Panc1 (cell line): ENCODE data around the gene EOGT. TPM values are rescaled to one million over a fixed set of nuclear protein-coding genes. Genes with fewer than 3 reads are reported as not detected.

Experiments
- ATAC-seq: fragments of 200-7000 bp; cut with Tn5 transposase; 2 replicates; pipeline ENCODE4 v1.9.1; 2020; ENCODE audit warnings: mild to moderate bottlenecking, moderate library complexity
- Bru-seq: library from RNA; stranded (reverse); fragments of 400-500 nt; gene quantifications from one replicate; lab custom pipeline; 2021; lab: Mats Ljungman, UMichigan
- BruChase-seq, 2 experiments: library from RNA; stranded (reverse); fragments of 400-500 nt; gene quantifications; one replicate each; lab custom pipeline; 2021; lab: Mats Ljungman, UMichigan
- BruUV-seq: library from RNA; stranded (reverse); fragments of 400-500 nt; replicated peaks from 2 replicates; lab custom pipeline; 2021; lab: Mats Ljungman, UMichigan
- CTCF ChIA-PET: fragments of 300-600 bp; sonication (Branson Sonifier 250); formaldehyde crosslinking; loops from one replicate; lab custom pipeline; 2022; ENCODE audit warnings: antibody characterized with exemption; lab: Charles Lee
- POLR2A ChIA-PET: fragments of 300-600 bp; sonication (Branson Sonifier 250); formaldehyde crosslinking; loops from one replicate; lab custom pipeline; 2022; ENCODE audit warnings: antibody characterized with exemption; lab: Charles Lee
- DNase-seq: peaks from one replicate; pipeline ENCODE4 v3.0.0-alpha.2; 2010; ENCODE audit warnings: low read depth, low spot score
- H3K27ac ChIP-seq: 2 replicates; pipeline ENCODE4 v1.5.1; 2011; ENCODE audit warnings: mild to moderate bottlenecking, low read length, inconsistent platforms
- H3K27me3 ChIP-seq: fragments of 200-500 bp; sonication (Bioruptor generic); 2 replicates; pipeline ENCODE4 v1.6.0; 2014; ENCODE audit warnings: low read length, inconsistent platforms; ENCODE audit not compliant: control insufficient read depth, insufficient read depth
- H3K36me3 ChIP-seq: fragments of 200-500 bp; sonication (Bioruptor generic); 2 replicates; pipeline ENCODE4 v1.5.1; 2014; ENCODE audit warnings: inconsistent platforms, mild to moderate bottlenecking, low read length, moderate library complexity; ENCODE audit not compliant: control insufficient read depth, insufficient read depth
- H3K4me1 ChIP-seq: 2 replicates; pipeline ENCODE4 v1.5.1; 2011; ENCODE audit warnings: inconsistent platforms, mild to moderate bottlenecking, low read length, moderate library complexity; ENCODE audit not compliant: control insufficient read depth, insufficient read depth
- H3K4me3 ChIP-seq, 2 experiments: 2 replicates each; pipeline ENCODE4 v1.5.1; 2011 to 2012; ENCODE audit warnings: low read depth in 2 of 2, low read length in 2 of 2, mild to moderate bottlenecking in 2 of 2, inconsistent platforms in 1 of 2, moderate library complexity in 1 of 2
- H3K9me3 ChIP-seq: fragments of 200-500 bp; sonication (Bioruptor generic); 2 replicates; pipeline ENCODE4 v1.5.1; 2014; ENCODE audit warnings: low read depth, mild to moderate bottlenecking, inconsistent platforms, low read length, moderate library complexity; ENCODE audit not compliant: control insufficient read depth, insufficient read depth
- CTCF ChIP-seq: fragments of 450-650 bp; IDR thresholded peaks from 2 replicates; pipeline ENCODE4 v1.5.1; 2017; ENCODE audit warnings: mild to moderate bottlenecking
- POLR2AphosphoS5 ChIP-seq: IDR thresholded peaks from 2 replicates; pipeline ENCODE4 v1.6.1; 2012; ENCODE audit warnings: mild to moderate bottlenecking, low read depth, low read length, moderate library complexity
- REST ChIP-seq, 2 experiments: IDR thresholded peaks; 2 replicates each; pipeline ENCODE4 v1.6.1; 2011 to 2012; ENCODE audit warnings: low read depth in 2 of 2, control low read depth in 1 of 2, low read length in 1 of 2, mild to moderate bottlenecking in 1 of 2, moderate library complexity in 1 of 2; ENCODE audit not compliant: insufficient read depth in 1 of 2
- SIN3A ChIP-seq: IDR thresholded peaks from 2 replicates; pipeline ENCODE4 v1.6.1; 2012; ENCODE audit warnings: low read depth, mild to moderate bottlenecking, low read length, moderate library complexity, borderline replicate concordance; ENCODE audit not compliant: insufficient read depth
- TCF7L2 ChIP-seq: IDR thresholded peaks from 2 replicates; pipeline ENCODE4 v1.6.1; 2011; ENCODE audit warnings: mild to moderate bottlenecking, low read depth, low read length, inconsistent platforms
- in situ Hi-C: cut with HindIII; loops from 2 replicates; pipeline ENCODE4 v1.10.0; 2016; ENCODE audit warnings: low sequenced_read_pairs, low pct_unique_long_range_greater_than_20kb
- intact Hi-C: fragments of 100-400 bp; cut with micrococcal nuclease; formaldehyde crosslinking; loops from one replicate; pipeline ENCODE4 v1.10.0; 2022; ENCODE audit not compliant: unreplicated experiment
- long read RNA-seq: library from polyadenylated mRNA; unstranded; transcript quantifications from one replicate; pipeline ENCODE4 v2.0.0, GENCODE V29; 2021; ENCODE audit not compliant: unreplicated experiment
- polyA plus RNA-seq: library from polyadenylated mRNA; unstranded; fragments of >200 nt; gene quantifications from one replicate; pipeline ENCODE4 v1.2.1, GENCODE V29; 2012; ENCODE audit warnings: missing spikeins; ENCODE audit not compliant: insufficient read length
- total RNA-seq: library from RNA; stranded (reverse); gene quantifications from one replicate; pipeline ENCODE4 v1.2.1, GENCODE V29; 2021; ENCODE audit not compliant: unreplicated experiment

EOGT gene
- total RNA-seq (29.1 TPM), Bru-seq, nascent RNA (percentile 72 among the genes with signal in this experiment), BruChase-seq, experiment 1, labeled RNA remaining after a 2-hour chase (percentile 74 among the genes with signal in this experiment), BruChase-seq, experiment 2, labeled RNA remaining after a 6-hour chase (percentile 78 among the genes with signal in this experiment)
- polyA plus RNA-seq, result 11.6 TPM
- long read RNA-seq, full-length matches to known transcripts, result 12 of 23 reads
- long read RNA-seq, partial matches to known transcripts, result 5 of 23 reads
- long read RNA-seq, other reads (novel, unspliced or antisense), result 6 of 23 reads

GRCh38 chr3:69013253-69014021 lies at the start of gene EOGT:
TSS of gene EOGT (minus strand) at chr3:69013684. CDS start at chr3:69009846, 3,838 bp downstream.
- intact Hi-C loops, result no loop called here
- peak; percentile 78 for TF ChIP-seq POLR2AphosphoS5
- no peak for TF ChIP-seq REST (IDR thresholded peaks at IDR 0.05; ENCODE audit: insufficient read depth in 1 of 2, low read depth in 2 of 2, low read length in 1 of 2)
- peak; percentile 51; the same call in 1 of the 2 replicates for TF ChIP-seq TCF7L2
- TF ChIP-seq CTCF, result peak; percentile 87
- TF ChIP-seq SIN3A, result peak; percentile 62; the same call in 1 of the 2 replicates
- DNase-seq, result peak; percentile 32
- POLR2A ChIA-PET, result interaction anchor here (0.6 kb wide), 2 partner anchors 39 to 62 kb away, joined by 4 to 5 read pairs; partner anchors contain the start of gene TMF1
- in situ Hi-C loops, result no loop called here
- CTCF ChIA-PET, result no interaction called here
- Histone ChIP-seq H3K4me1 (peaks cover 4% of the 10 kb centered on the region; the same call in 1 of the 2 replicates), H3K36me3 (peaks cover 3% of the 10 kb centered on the region; the same call in 1 of the 2 replicates), H3K27ac (peak within 1 kb of the TSS; percentile 86), H3K27me3 (no peaks in the 10 kb centered on the region), H3K9me3 (no peaks in the 10 kb centered on the region), H3K4me3 (peak within 1 kb of the TSS; percentile 64 to 65)
- peak; percentile 94 for ATAC-seq
- no TSS peak for BruUV-seq

GRCh38 chr3:69059688-69060087 lies 46.2 kb upstream of the EOGT start:
- ChIA-PET POLR2A (interaction anchor here (0.6 kb wide), 1 partner anchor 1412 kb away, joined by 3 read pairs; no protein-coding TSS in a partner anchor), CTCF (no interaction called here)
- H3K27ac ChIP-seq, result no peak overlapping the region
- in situ Hi-C loops, result no loop called here
- BruUV-seq, result no TSS peak
- no peak for TF ChIP-seq TCF7L2
- TF ChIP-seq POLR2AphosphoS5, result no peak
- no peak for TF ChIP-seq SIN3A
- TF ChIP-seq CTCF, result no peak
- no peak for TF ChIP-seq REST (IDR thresholded peaks at IDR 0.05; ENCODE audit: insufficient read depth in 1 of 2, low read depth in 2 of 2, low read length in 1 of 2)
- H3K36me3 ChIP-seq, result peaks cover 27% of the 10 kb centered on the region
- DNase-seq (no peak), ATAC-seq (no peak)
- H3K27me3 ChIP-seq, result no peaks in the 10 kb centered on the region
- H3K4me1 ChIP-seq, result no peaks in the 10 kb centered on the region
- no peaks in the 10 kb centered on the region for H3K9me3 ChIP-seq
- H3K4me3 ChIP-seq, result no peak overlapping the region
- intact Hi-C loops, result no loop called here
